Sigmoid colon (tissue), 4 donors: ENCODE results near the gene APBB2.

Experiments used
- EP300 ChIP-seq, 4 donors: sonication (generic); formaldehyde crosslinking; IDR thresholded peaks; one replicate each; pipeline ENCODE4 v1.6.1; 2017; ENCODE audit warnings: antibody characterized with exemption in 4 of 4
- POLR2A ChIP-seq, 2 donors: fragments of 450-650 bp; IDR thresholded peaks; one replicate each; pipeline ENCODE4 v1.6.1; 2016; ENCODE audit warnings: antibody characterized with exemption in 2 of 2, mild to moderate bottlenecking in 2 of 2, moderate library complexity in 2 of 2
- POLR2AphosphoS5 ChIP-seq, 4 donors: sonication (generic); formaldehyde crosslinking; IDR thresholded peaks; one replicate each; pipeline ENCODE4 v1.6.1; 2017; ENCODE audit warnings: antibody characterized with exemption in 4 of 4
- TF ChIP-seq, protein P1 (sequence below), 4 experiments: fragments of 450-650 bp in 3 of 4; fragments of 200-600 bp in 1 of 4; IDR thresholded peaks; one replicate each; pipeline ENCODE4 v1.5.1; 2016 to 2019; ENCODE audit warnings: antibody characterized with exemption in 4 of 4, mild to moderate bottlenecking in 3 of 4, moderate library complexity in 2 of 4

DNA sequence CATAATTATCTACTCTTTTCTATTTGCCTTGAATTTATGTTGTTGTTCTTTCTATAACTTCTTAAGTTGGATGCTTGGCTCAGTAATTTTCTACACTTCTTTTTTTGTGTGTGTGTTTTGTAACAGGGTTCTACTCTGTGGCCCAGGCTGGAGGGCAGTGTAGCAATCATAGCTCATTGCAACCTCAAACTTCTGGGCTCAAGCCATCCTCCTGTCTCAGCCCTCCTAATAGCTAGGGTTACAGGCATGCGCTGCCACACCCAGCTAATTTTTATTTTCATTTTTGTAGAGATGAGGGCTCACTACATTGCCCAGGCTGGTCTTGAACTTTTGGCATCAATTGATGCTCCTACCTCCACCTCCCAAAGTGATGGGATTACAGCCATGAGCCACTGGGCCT is 21.7 kb upstream of the APBB2 start:
- TF ChIP-seq, protein P1, sequence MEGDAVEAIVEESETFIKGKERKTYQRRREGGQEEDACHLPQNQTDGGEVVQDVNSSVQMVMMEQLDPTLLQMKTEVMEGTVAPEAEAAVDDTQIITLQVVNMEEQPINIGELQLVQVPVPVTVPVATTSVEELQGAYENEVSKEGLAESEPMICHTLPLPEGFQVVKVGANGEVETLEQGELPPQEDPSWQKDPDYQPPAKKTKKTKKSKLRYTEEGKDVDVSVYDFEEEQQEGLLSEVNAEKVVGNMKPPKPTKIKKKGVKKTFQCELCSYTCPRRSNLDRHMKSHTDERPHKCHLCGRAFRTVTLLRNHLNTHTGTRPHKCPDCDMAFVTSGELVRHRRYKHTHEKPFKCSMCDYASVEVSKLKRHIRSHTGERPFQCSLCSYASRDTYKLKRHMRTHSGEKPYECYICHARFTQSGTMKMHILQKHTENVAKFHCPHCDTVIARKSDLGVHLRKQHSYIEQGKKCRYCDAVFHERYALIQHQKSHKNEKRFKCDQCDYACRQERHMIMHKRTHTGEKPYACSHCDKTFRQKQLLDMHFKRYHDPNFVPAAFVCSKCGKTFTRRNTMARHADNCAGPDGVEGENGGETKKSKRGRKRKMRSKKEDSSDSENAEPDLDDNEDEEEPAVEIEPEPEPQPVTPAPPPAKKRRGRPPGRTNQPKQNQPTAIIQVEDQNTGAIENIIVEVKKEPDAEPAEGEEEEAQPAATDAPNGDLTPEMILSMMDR (IDR thresholded peaks at IDR 0.05): no peak
- TF ChIP-seq POLR2A (IDR thresholded peaks at IDR 0.05): no peak
- no peak for TF ChIP-seq POLR2AphosphoS5 (IDR thresholded peaks at IDR 0.05)
- no peak for TF ChIP-seq EP300 (IDR thresholded peaks at IDR 0.05)
